ENCODE results near the gene C2orf72. TPM values are rescaled to one million over a fixed set of nuclear protein-coding genes. Genes with fewer than 3 reads are reported as not detected.

The C2orf72 gene
- total RNA-seq, 3 donors from 2014 or later (not counting 1 experiment from before 2014, with no cell fraction given) = not detected

DNA sequence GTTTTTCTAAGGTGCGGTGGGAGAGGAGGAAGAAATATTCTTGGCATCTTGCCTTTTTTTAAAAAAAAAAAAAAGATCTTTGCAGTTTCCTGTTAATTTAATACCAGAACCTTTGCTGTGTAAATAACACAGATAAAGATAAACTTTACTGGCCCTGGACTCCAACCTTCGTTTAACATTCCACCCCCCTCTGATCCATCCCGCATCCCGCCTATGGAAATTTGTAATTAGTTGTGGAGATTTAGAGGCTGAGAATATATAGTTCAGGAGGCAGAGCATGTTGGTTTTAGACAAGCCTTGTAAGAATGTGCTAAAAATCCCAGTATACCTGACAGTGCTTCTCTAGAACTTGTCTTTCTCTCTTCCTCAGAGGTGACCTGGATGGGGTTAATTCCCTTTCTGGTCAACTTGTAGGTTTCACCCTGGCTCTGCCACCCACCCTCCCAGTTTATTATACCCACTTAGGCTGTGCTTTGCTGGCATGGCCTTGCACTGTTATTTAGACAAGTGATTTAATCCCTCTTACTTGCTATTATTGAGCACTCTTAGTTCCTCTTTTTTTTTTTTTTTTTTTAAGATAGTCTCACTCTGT, 2.9 kb upstream of the C2orf72 start:
- peaks cover 27% of the 10 kb centered on the region for H3K27me3 ChIP-seq (ENCODE audit: control insufficient read depth, insufficient read depth, low read length)
- TF ChIP-seq CTCF (IDR thresholded peaks at IDR 0.05) = no peak
- H3K9me3 Mint-ChIP-seq = no peaks in the 10 kb centered on the region
- no peak overlapping the region for H3K4me3 ChIP-seq (ENCODE audit: low read length)
- no peak overlapping the region for H3K27ac ChIP-seq (ENCODE audit: low read length)
- H3K36me3 Mint-ChIP-seq = no peaks in the 10 kb centered on the region
- intact Hi-C loops (cut with micrococcal nuclease) = no loop called here
- no peak for ATAC-seq
- H3K27ac Mint-ChIP-seq = no peak overlapping the region
- no CpG with 5 or more reads among the region's 4 CpGs for WGBS (ENCODE audit: insufficient coverage)
- H3K36me3 ChIP-seq (ENCODE audit: control insufficient read depth, insufficient read depth, low read length) = no peaks in the 10 kb centered on the region
- H3K4me3 Mint-ChIP-seq = no peak overlapping the region
- H3K9me3 ChIP-seq (ENCODE audit: control insufficient read depth, insufficient read depth, low read length) = no peaks in the 10 kb centered on the region
- H3K27me3 Mint-ChIP-seq (ENCODE audit: low read depth in 2 of 2) = peaks cover 52 to 58% of the 10 kb centered on the region in 2 donors
- H3K4me1 ChIP-seq (ENCODE audit: control insufficient read depth, insufficient read depth, low read length) = peaks cover 7% of the 10 kb centered on the region
- no peak for DNase-seq
- H3K4me1 Mint-ChIP-seq = no peaks in the 10 kb centered on the region

DNA sequence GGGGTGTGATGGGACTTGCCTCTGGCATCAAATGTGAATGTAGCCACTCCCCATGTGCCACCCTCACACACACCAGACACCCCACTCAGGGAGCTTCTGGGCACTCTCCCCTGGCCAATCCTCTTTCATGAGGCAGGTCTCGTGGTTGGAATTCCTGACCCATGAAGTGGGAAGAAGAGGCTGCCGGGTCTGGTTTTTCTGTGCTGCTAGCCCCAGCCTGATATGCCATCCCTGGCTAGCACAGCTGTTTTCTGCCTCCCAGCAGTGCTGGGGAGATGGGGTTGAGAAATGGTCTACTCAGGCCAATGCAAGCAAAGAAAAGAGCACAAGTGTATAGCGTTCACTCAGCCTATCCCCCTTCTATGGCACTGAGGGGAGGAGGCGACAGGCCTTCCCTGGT, 1.2 kb upstream of the C2orf72 start:
- Histone ChIP-seq H3K4me3 (ENCODE audit: low read length) (no peak overlapping the region), H3K27ac (ENCODE audit: low read length) (no peak overlapping the region), H3K27me3 (ENCODE audit: control insufficient read depth, insufficient read depth, low read length) (peaks cover 30% of the 10 kb centered on the region), H3K4me1 (ENCODE audit: control insufficient read depth, insufficient read depth, low read length) (peaks cover 7% of the 10 kb centered on the region), H3K36me3 (ENCODE audit: control insufficient read depth, insufficient read depth, low read length) (no peaks in the 10 kb centered on the region), H3K9me3 (ENCODE audit: control insufficient read depth, insufficient read depth, low read length) (no peaks in the 10 kb centered on the region)
- no peaks in the 10 kb centered on the region for H3K9me3 Mint-ChIP-seq
- ATAC-seq (no peak), DNase-seq (no peak)
- no peaks in the 10 kb centered on the region for H3K36me3 Mint-ChIP-seq
- H3K27ac Mint-ChIP-seq = no peak overlapping the region
- H3K4me3 Mint-ChIP-seq = peak overlapping the region; percentile 13
- intact Hi-C loops (cut with micrococcal nuclease) = no loop called here
- WGBS (ENCODE audit: insufficient coverage) = 81% methylated on average over 4 of the region's 4 CpGs
- TF ChIP-seq CTCF (IDR thresholded peaks at IDR 0.05) = no peak
- H3K27me3 Mint-ChIP-seq (ENCODE audit: low read depth in 2 of 2) = peaks cover 69 to 72% of the 10 kb centered on the region in 2 donors
- no peaks in the 10 kb centered on the region for H3K4me1 Mint-ChIP-seq

- no peaks in the 10 kb centered on the region for H3K36me3 Mint-ChIP-seq
- Histone ChIP-seq H3K4me1 (ENCODE audit: control insufficient read depth, insufficient read depth, low read length) (peaks cover 7% of the 10 kb centered on the region), H3K27ac (ENCODE audit: low read length) (no peak overlapping the region), H3K9me3 (ENCODE audit: control insufficient read depth, insufficient read depth, low read length) (no peaks in the 10 kb centered on the region), H3K36me3 (ENCODE audit: control insufficient read depth, insufficient read depth, low read length) (no peaks in the 10 kb centered on the region), H3K27me3 (ENCODE audit: control insufficient read depth, insufficient read depth, low read length) (peaks cover 29% of the 10 kb centered on the region), H3K4me3 (ENCODE audit: low read length) (no peak overlapping the region)
- 83% methylated on average over 9 of the region's 12 CpGs for WGBS (ENCODE audit: insufficient coverage)
- intact Hi-C loops (cut with micrococcal nuclease) = no loop called here
- ATAC-seq (no peak), DNase-seq (no peak)
- H3K9me3 Mint-ChIP-seq = no peaks in the 10 kb centered on the region
- no peak overlapping the region for H3K27ac Mint-ChIP-seq
- peaks cover 74 to 77% of the 10 kb centered on the region in 2 donors for H3K27me3 Mint-ChIP-seq (ENCODE audit: low read depth in 2 of 2)
- H3K4me3 Mint-ChIP-seq = peak overlapping the region; percentile 45
- H3K4me1 Mint-ChIP-seq = no peaks in the 10 kb centered on the region
- TF ChIP-seq CTCF (IDR thresholded peaks at IDR 0.05) = no peak
Measured at GRCh38 chr2:231036578-231037106, 681 bp upstream of the C2orf72 start.

Measured in natural killer cell (primary cell).